Smooth muscle cell (in vitro differentiated cells): ENCODE results near the gene SURF6. TPM values are rescaled to one million over a fixed set of nuclear protein-coding genes. Genes with fewer than 3 reads are reported as not detected.
"Not testable (repeated sequence)": the region's sequence is repeated elsewhere in the genome, so short reads cannot be mapped to it uniquely, and the experiment has no call there.

ENCODE experiments used
- DNase-seq: peaks from one replicate; lab custom pipeline; 2025; ENCODE audit not compliant: unreplicated experiment; lab: John Stamatoyannopoulos, UW
- H2AFZ ChIP-seq: fragments of 200-600 bp; sonication (generic); 2 replicates; pipeline ENCODE4 v1.6.0; 2016; ENCODE audit warnings: antibody characterized with exemption, low read depth, mild to moderate bottlenecking
- H3F3A ChIP-seq: fragments of 200-600 bp; sonication (generic); 2 replicates; pipeline ENCODE4 v1.6.0; 2017; ENCODE audit warnings: antibody characterized with exemption, low read depth
- H3K27ac ChIP-seq: fragments of 200-600 bp; sonication (generic); 2 replicates; pipeline ENCODE4 v1.5.1; 2016; ENCODE audit warnings: low read depth, mild to moderate bottlenecking
- H3K27me3 ChIP-seq: fragments of 200-600 bp; sonication (generic); 2 replicates; pipeline ENCODE4 v1.6.1; 2016; ENCODE audit warnings: low read depth, mild to moderate bottlenecking
- H3K36me3 ChIP-seq: fragments of 200-600 bp; sonication (generic); 2 replicates; pipeline ENCODE4 v1.5.1; 2016; ENCODE audit warnings: low read depth
- H3K4me1 ChIP-seq: fragments of 200-600 bp; sonication (generic); 2 replicates; pipeline ENCODE4 v1.5.1; 2016; ENCODE audit warnings: low read depth
- H3K4me2 ChIP-seq: fragments of 200-600 bp; sonication (generic); 2 replicates; pipeline ENCODE4 v1.6.0; 2016; ENCODE audit warnings: mild to moderate bottlenecking
- H3K4me3 ChIP-seq: fragments of 200-600 bp; sonication (generic); 2 replicates; pipeline ENCODE4 v1.5.1; 2016; ENCODE audit warnings: mild to moderate bottlenecking
- H3K79me2 ChIP-seq: fragments of 200-600 bp; sonication (generic); 2 replicates; pipeline ENCODE4 v1.6.0; 2016; ENCODE audit warnings: low read depth, mild to moderate bottlenecking
- H3K9ac ChIP-seq: fragments of 200-600 bp; sonication (generic); 2 replicates; pipeline ENCODE4 v1.6.0; 2016; ENCODE audit warnings: low read depth
- H3K9me3 ChIP-seq: fragments of 200-600 bp; sonication (generic); replicated peaks from 2 replicates; pipeline ENCODE4 v1.5.1; 2016; ENCODE audit warnings: low read depth
- H4K20me1 ChIP-seq: fragments of 200-600 bp; sonication (generic); 2 replicates; pipeline ENCODE4 v1.6.0; 2016; ENCODE audit warnings: low read depth
- CTCF ChIP-seq: fragments of 200-600 bp; sonication (generic); IDR thresholded peaks from 2 replicates; pipeline ENCODE4 v1.5.1; 2017; ENCODE audit warnings: borderline replicate concordance, mild to moderate bottlenecking, antibody characterized with exemption; ENCODE audit not compliant: insufficient read depth, poor library complexity, severe bottlenecking
- WGBS: methylation state at CpG from one replicate; pipeline ENCODE4 v1.1.7; 2016; ENCODE audit warnings: low lambda C conversion rate; 5-methylcytosine and 5-hydroxymethylcytosine counted together
- polyA plus RNA-seq: library from polyadenylated mRNA; unstranded; fragments of >200 nt; fragmentation: Nextera tagmentation; extraction: Ambion mirVana; gene quantifications from 2 replicates; pipeline ENCODE4 v1.2.1, GENCODE V29; 2016
- total RNA-seq: library from RNA; depleted of rRNA; stranded (reverse); fragments of >200 nt; gene quantifications from 2 replicates; pipeline ENCODE4 v1.2.3, GENCODE V29; 2014

The SURF6 gene
- total and polyA plus RNA-seq, 2 experiments from 2014 or later, result 8.1 to 17.8 TPM

GRCh38 chr9:133329306-133330156, 6.5 kb downstream of the SURF6 start:
- not testable (repeated sequence) for H3K9me3 ChIP-seq, H3F3A ChIP-seq, H3K36me3 ChIP-seq, H3K9ac ChIP-seq, H3K4me3 ChIP-seq, H3K4me2 ChIP-seq, H3K27me3 ChIP-seq, DNase-seq, H3K79me2 ChIP-seq, H2AFZ ChIP-seq, H3K4me1 ChIP-seq, H4K20me1 ChIP-seq, H3K27ac ChIP-seq
- TF ChIP-seq CTCF, result peak; percentile 68
- WGBS, result 52% methylated on average over 21 of the region's 21 CpGs

- Histone ChIP-seq H4K20me1 (peaks cover 4% of the 10 kb centered on the region), H3K79me2 (no peaks in the 10 kb centered on the region), H3F3A (peaks cover 7% of the 10 kb centered on the region), H3K9ac (no peak overlapping the region), H3K4me2 (no peak overlapping the region), H3K36me3 (no peaks in the 10 kb centered on the region), H2AFZ (no peak overlapping the region), H3K27me3 (no peaks in the 10 kb centered on the region), H3K4me3 (no peak overlapping the region), H3K4me1 (no peaks in the 10 kb centered on the region), H3K27ac (no peak overlapping the region), H3K9me3 (no peaks in the 10 kb centered on the region)
- TF ChIP-seq CTCF, result no peak
- no peak for DNase-seq
- 88% methylated on average over 10 of the region's 10 CpGs for WGBS
Measured at GRCh38 chr9:133327834-133328484, 8.0 kb downstream of the SURF6 start.

- not testable (repeated sequence) for H4K20me1 ChIP-seq, H3K79me2 ChIP-seq, H3K36me3 ChIP-seq, H3K4me1 ChIP-seq, H3K4me2 ChIP-seq, H3F3A ChIP-seq, H3K27ac ChIP-seq, H3K9me3 ChIP-seq, H3K4me3 ChIP-seq, H2AFZ ChIP-seq, H3K27me3 ChIP-seq, DNase-seq, H3K9ac ChIP-seq
- WGBS, result 88% methylated on average over 6 of the region's 6 CpGs
Measured at GRCh38 chr9:133327021-133327420, 9.0 kb downstream of the SURF6 start.

DNA sequence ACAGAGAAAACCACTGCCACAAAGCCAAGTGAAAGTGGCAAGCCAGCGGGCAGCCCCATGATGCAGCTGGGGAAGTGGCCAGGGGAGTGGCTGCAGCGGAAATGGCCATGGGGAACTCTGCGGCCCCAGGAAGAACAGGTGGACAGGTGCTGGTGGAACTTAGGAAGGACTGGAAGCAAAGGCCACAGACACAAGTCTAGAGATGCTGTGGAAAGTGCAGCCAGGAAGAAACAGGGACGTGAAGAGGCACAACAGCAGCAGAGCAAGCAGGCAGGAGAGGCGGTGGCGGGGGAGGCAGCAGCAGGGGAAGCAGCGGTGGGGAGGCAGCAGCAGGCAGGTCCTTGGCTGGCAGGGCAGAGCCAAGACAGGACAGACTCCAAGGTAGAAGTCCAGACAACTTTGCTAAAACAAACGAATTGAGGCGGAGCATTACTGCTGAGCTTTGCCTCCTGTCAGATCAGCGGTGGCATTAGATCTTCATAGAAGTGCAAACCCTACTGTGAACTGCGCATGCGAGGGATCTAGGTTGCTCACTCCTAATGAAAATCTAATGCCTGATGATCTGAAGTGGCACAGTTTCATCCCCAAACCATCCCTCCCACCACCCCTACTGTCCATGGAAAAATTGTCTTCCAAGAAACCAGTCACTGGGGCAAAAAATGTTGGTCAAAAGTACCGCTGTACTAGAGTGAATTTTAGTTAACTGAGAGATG, 11.8 kb downstream of the SURF6 start:
- no peak for TF ChIP-seq CTCF
- Histone ChIP-seq H3K27ac (no peak overlapping the region), H3K79me2 (no peaks in the 10 kb centered on the region), H3K4me1 (no peaks in the 10 kb centered on the region), H3K27me3 (no peaks in the 10 kb centered on the region), H2AFZ (no peak overlapping the region), H3K36me3 (no peaks in the 10 kb centered on the region), H3K4me3 (no peak overlapping the region), H3K9me3 (no peaks in the 10 kb centered on the region), H3K9ac (no peak overlapping the region), H3F3A (no peaks in the 10 kb centered on the region), H3K4me2 (no peak overlapping the region), H4K20me1 (no peaks in the 10 kb centered on the region)
- DNase-seq, result no peak
- 92% methylated on average over 13 of the region's 13 CpGs for WGBS
